Activated CD4-positive, alpha-beta T cell treated with anti-CD3 and anti-CD28 coated beads, Interleukin-2, amount 10 ng/mL, durations not matched to agents 7 days and 5 days (primary cell): Measurements from ENCODE around the gene NCR2. TPM values are rescaled to one million over a fixed set of nuclear protein-coding genes. Genes with fewer than 3 reads are reported as not detected.

Source experiments
- CTCF ChIA-PET: fragments of 350-600 bp; sonication (Branson Sonifier 250); formaldehyde crosslinking; loops from one replicate; lab custom pipeline; 2021; ENCODE audit warnings: antibody characterized with exemption; lab: Charles Lee
- POLR2A ChIA-PET: fragments of 350-600 bp; sonication (Branson Sonifier 250); formaldehyde crosslinking; loops from one replicate; lab custom pipeline; 2021; ENCODE audit warnings: antibody characterized with exemption; lab: Charles Lee
- DNase-seq: peaks from one replicate; pipeline ENCODE4 v3.0.0-alpha.2; 2020
- H3K27ac Mint-ChIP-seq: one replicate; pipeline ENCODE4 v1.8.0; 2021; ENCODE audit warnings: mild to moderate bottlenecking, moderate library complexity, mixed read lengths
- H3K27me3 Mint-ChIP-seq: one replicate; pipeline ENCODE4 v1.8.0; 2021; ENCODE audit warnings: mixed read lengths
- H3K36me3 Mint-ChIP-seq: one replicate; pipeline ENCODE4 v1.8.0; 2021; ENCODE audit warnings: low read depth, mixed read lengths
- H3K4me1 Mint-ChIP-seq: one replicate; pipeline ENCODE4 v1.8.0; 2021; ENCODE audit warnings: mixed read lengths
- H3K4me3 Mint-ChIP-seq: one replicate; pipeline ENCODE4 v1.8.0; 2021; ENCODE audit warnings: mild to moderate bottlenecking, moderate library complexity, mixed read lengths
- H3K9me3 Mint-ChIP-seq: one replicate; pipeline ENCODE4 v1.8.0; 2021; ENCODE audit warnings: mixed read lengths
- total RNA-seq, 2 experiments: library from RNA; stranded (reverse); gene quantifications; one replicate each; pipeline ENCODE4 v1.2.3, GENCODE V29; 2021

Gene NCR2
- total RNA-seq, 2 experiments from 2014 or later = not detected

DNA sequence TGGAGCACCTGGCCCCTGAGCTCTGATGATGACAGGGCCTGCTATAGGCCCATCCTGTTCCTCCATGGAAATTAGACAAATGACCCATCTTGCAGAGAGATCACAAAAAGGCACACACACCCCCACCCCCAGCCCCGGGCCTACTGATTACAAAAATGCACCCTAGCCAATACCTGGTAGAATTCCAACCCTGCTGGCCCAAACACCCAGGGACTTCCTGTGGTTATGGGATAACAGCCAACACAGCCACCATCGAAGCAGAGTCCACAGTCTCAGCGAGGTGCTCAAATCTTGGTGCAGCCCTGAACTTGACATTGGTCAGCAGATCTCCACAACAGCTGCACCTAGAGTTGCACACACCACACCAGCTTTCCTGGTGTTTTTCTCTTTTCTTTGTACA, 17.0 kb downstream of the NCR2 start:
- Mint-ChIP-seq H3K4me1 (peaks cover under 1% of the 10 kb centered on the region), H3K27me3 (peaks cover 33% of the 10 kb centered on the region), H3K27ac (no peak overlapping the region), H3K4me3 (no peak overlapping the region), H3K36me3 (peaks cover 12% of the 10 kb centered on the region), H3K9me3 (peaks cover 13% of the 10 kb centered on the region)
- CTCF ChIA-PET = no interaction called here
- POLR2A ChIA-PET = no interaction called here
- DNase-seq = no peak

DNA sequence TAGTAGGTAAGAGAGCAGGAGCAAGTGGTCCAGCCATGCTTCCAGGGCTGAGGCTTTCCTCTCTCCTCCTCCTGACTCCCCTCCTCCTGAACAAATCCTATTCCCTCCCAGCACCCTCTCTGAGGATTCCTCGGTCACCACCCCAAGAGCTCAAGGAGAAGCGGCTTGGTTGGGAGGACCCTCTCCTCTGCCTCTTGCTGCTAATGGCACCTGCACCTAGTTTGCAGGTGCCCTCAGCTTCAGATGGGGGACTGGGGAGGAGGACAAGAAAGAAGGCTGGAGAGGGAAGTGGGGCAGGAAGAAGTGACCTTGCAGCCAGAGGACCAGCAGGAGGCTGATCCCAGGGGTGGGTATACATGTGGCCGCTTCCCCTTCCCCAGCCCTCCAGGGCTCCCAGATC, 17.5 kb downstream of the NCR2 start:
- DNase-seq = no peak
- H3K27ac Mint-ChIP-seq = no peak overlapping the region
- no peak overlapping the region for H3K4me3 Mint-ChIP-seq
- ChIA-PET CTCF (interaction anchor here (0.8 kb wide), 1 partner anchor 11 kb away, joined by 4 read pairs; no protein-coding TSS in a partner anchor), POLR2A (no interaction called here)
- H3K4me1 Mint-ChIP-seq = no peaks in the 10 kb centered on the region
- peaks cover 33% of the 10 kb centered on the region for H3K27me3 Mint-ChIP-seq
- H3K9me3 Mint-ChIP-seq = peaks cover 8% of the 10 kb centered on the region
- H3K36me3 Mint-ChIP-seq = peaks cover 8% of the 10 kb centered on the region

GRCh38 chr6:41353333-41353732, 17.9 kb downstream of the NCR2 start:
- H3K27ac Mint-ChIP-seq = no peak overlapping the region
- CTCF ChIA-PET = interaction anchor here (0.8 kb wide), 1 partner anchor 11 kb away, joined by 4 read pairs; no protein-coding TSS in a partner anchor
- POLR2A ChIA-PET = no interaction called here
- peaks cover 31% of the 10 kb centered on the region for H3K27me3 Mint-ChIP-seq
- peaks cover 4% of the 10 kb centered on the region for H3K36me3 Mint-ChIP-seq
- H3K4me1 Mint-ChIP-seq = no peaks in the 10 kb centered on the region
- peaks cover 4% of the 10 kb centered on the region for H3K9me3 Mint-ChIP-seq
- no peak overlapping the region for H3K4me3 Mint-ChIP-seq
- DNase-seq = no peak

DNA sequence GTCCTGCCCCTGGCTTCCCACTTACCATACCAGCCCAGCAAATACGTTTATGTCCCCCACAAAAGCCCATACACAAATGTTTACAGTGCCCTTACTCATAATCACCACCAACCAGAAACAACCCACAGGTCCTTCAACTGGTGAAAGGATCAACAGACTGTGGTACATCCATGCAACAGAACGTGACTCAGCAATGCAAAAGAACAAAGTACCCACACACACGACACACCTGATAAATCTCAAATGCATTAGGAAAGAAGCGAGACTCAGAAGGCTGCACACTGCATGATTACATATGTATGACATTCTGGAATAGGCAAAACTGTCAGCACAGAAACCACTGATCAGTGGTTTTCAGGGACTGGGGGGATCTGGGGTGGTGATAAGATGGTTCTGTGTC, 20.5 kb downstream of the NCR2 start:
- Mint-ChIP-seq H3K27ac (no peak overlapping the region), H3K27me3 (peaks cover 25% of the 10 kb centered on the region), H3K4me3 (no peak overlapping the region), H3K9me3 (peaks cover 18% of the 10 kb centered on the region), H3K4me1 (no peaks in the 10 kb centered on the region), H3K36me3 (peaks cover 3% of the 10 kb centered on the region)
- POLR2A ChIA-PET = no interaction called here
- DNase-seq = no peak
- CTCF ChIA-PET = no interaction called here

DNA sequence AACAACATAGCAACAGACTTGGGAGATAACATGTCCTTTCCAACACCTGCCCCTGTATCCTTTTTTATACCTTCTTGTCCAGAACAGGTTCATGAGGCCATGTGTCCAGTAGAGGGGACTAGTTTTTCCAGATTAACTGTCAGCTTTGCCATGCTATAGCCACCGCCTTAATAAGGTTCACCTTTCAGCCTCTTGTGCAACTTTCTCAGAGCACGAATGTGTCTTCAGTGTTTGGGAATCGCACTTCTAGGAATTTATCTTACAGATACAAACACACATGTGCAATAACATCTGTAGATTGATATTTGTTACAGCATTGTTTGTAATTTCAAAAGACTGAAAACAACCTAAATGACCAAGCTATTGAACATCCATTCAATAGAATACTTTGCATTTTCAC, 21.4 kb downstream of the NCR2 start:
- H3K9me3 Mint-ChIP-seq = peaks cover 27% of the 10 kb centered on the region
- CTCF ChIA-PET = interaction anchor here (0.6 kb wide), 1 partner anchor 548 kb away, joined by 4 read pairs; no protein-coding TSS in a partner anchor

DNA sequence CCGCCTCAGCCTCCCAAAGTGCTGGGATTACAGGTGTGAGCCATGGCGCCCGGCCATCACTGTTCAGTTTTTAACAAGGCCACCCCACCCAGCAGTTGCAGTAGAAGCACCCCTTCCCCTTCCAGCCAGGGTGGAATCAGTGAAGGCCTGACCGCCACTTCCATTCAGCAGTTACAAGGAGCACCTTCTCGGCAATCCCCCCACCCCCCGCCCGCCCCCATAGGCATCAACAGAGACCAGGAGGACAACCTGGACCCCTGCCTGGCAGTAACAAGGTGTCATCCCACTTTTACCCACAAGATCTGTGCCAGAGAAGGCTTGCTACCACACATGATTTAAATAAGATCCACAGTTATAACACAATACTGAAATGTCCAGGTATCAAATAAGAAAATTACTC, 23.1 kb downstream of the NCR2 start:
- no peak for DNase-seq
- no peak overlapping the region for H3K27ac Mint-ChIP-seq
- POLR2A ChIA-PET = no interaction called here
- H3K4me3 Mint-ChIP-seq = no peak overlapping the region
- H3K4me1 Mint-ChIP-seq = no peaks in the 10 kb centered on the region
- peaks cover 11% of the 10 kb centered on the region for H3K36me3 Mint-ChIP-seq
- H3K27me3 Mint-ChIP-seq = peaks cover 30% of the 10 kb centered on the region
- CTCF ChIA-PET = no interaction called here
- peaks cover 30% of the 10 kb centered on the region for H3K9me3 Mint-ChIP-seq

More for the DNA sequence above, 21.4 kb downstream of the NCR2 start:
- Mint-ChIP-seq H3K36me3 (peaks cover 10% of the 10 kb centered on the region), H3K27ac (no peak overlapping the region), H3K4me1 (no peaks in the 10 kb centered on the region), H3K4me3 (no peak overlapping the region), H3K27me3 (peaks cover 28% of the 10 kb centered on the region)
- POLR2A ChIA-PET = no interaction called here
- no peak for DNase-seq

- ChIA-PET POLR2A (no interaction called here), CTCF (no interaction called here)
- Mint-ChIP-seq H3K4me3 (no peak overlapping the region), H3K4me1 (no peaks in the 10 kb centered on the region), H3K27me3 (peaks cover 37% of the 10 kb centered on the region), H3K27ac (no peak overlapping the region), H3K9me3 (peaks cover 30% of the 10 kb centered on the region), H3K36me3 (peaks cover 11% of the 10 kb centered on the region)
- no peak for DNase-seq
Observed at GRCh38 chr6:41359617-41360313, 24.4 kb downstream of the NCR2 start.

GRCh38 chr6:41360314-41360685, 24.9 kb downstream of the NCR2 start:
- H3K36me3 Mint-ChIP-seq = peaks cover 11% of the 10 kb centered on the region
- peaks cover 30% of the 10 kb centered on the region for H3K9me3 Mint-ChIP-seq
- CTCF ChIA-PET = no interaction called here
- no peak for DNase-seq
- H3K27ac Mint-ChIP-seq = no peak overlapping the region
- H3K4me1 Mint-ChIP-seq = no peaks in the 10 kb centered on the region
- POLR2A ChIA-PET = no interaction called here
- H3K4me3 Mint-ChIP-seq = no peak overlapping the region
- H3K27me3 Mint-ChIP-seq = peaks cover 39% of the 10 kb centered on the region

DNA sequence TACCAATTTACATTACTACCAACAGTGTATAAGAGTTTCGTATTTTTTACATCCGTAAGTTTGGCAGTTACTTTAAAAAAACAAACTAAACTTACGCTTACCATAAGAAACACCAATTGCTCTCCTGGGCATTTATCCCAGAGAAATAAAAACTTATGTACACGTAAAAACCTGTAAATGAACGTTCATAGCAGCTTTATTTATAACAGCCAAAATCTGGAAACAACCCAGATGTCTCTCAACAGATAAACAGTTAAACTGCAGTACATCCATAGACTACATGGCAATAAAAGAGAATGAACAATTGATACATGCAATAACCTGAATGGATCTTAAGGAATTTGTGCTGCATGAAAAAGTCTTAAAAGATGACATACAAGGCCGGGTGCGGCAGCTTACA, 30.7 kb downstream of the NCR2 start:
- peaks cover 53% of the 10 kb centered on the region for H3K27me3 Mint-ChIP-seq
- H3K27ac Mint-ChIP-seq = no peak overlapping the region

GRCh38 chr6:41367061-41367460, 31.7 kb downstream of the NCR2 start:
- POLR2A ChIA-PET = no interaction called here
- Mint-ChIP-seq H3K27ac (no peak overlapping the region), H3K4me1 (peaks cover 11% of the 10 kb centered on the region), H3K36me3 (no peaks in the 10 kb centered on the region), H3K27me3 (peaks cover 58% of the 10 kb centered on the region), H3K9me3 (peaks cover 1% of the 10 kb centered on the region), H3K4me3 (no peak overlapping the region)
- DNase-seq = no peak
- CTCF ChIA-PET = interaction anchor here (2.0 kb wide), 1 partner anchor 316 kb away, joined by 6 read pairs; no protein-coding TSS in a partner anchor

More for the DNA sequence above, 30.7 kb downstream of the NCR2 start:
- Mint-ChIP-seq H3K36me3 (peaks cover 8% of the 10 kb centered on the region), H3K9me3 (peaks cover 10% of the 10 kb centered on the region), H3K4me3 (no peak overlapping the region), H3K4me1 (peaks cover 4% of the 10 kb centered on the region)
- ChIA-PET POLR2A (no interaction called here), CTCF (interaction anchor here (0.7 kb wide), 1 partner anchor 1186 kb away, joined by 4 read pairs; no protein-coding TSS in a partner anchor)
- DNase-seq = no peak

DNA sequence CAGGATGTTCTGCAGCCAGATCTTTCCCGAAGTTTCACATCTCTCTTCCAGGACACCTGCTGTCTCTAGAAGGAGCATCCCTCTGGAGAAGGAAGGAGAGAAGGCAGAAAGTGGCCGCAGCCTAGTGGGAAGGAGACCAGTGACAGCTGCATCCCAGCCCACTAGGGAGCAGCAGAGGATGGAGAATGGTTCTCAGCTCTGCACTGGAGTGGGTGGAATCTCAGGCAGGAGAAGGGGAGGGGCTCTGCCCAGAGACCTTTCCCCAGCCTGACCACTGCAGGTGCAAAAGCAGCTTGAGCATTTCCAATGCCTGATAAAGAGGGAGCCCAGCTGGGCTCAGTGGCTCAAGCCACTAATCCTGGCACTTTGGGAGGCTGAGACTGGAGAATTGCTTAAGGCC, 32.3 kb downstream of the NCR2 start:
- DNase-seq = no peak
- CTCF ChIA-PET = interaction anchor here (1.1 to 2.3 kb wide), 7 partner anchors 18 to 320 kb away, joined by 4 to 13 read pairs (median 6); no protein-coding TSS in a partner anchor
- Mint-ChIP-seq H3K4me1 (peaks cover 18% of the 10 kb centered on the region), H3K27me3 (peaks cover 64% of the 10 kb centered on the region), H3K9me3 (no peaks in the 10 kb centered on the region), H3K4me3 (no peak overlapping the region), H3K36me3 (no peaks in the 10 kb centered on the region), H3K27ac (no peak overlapping the region)
- POLR2A ChIA-PET = no interaction called here

DNA sequence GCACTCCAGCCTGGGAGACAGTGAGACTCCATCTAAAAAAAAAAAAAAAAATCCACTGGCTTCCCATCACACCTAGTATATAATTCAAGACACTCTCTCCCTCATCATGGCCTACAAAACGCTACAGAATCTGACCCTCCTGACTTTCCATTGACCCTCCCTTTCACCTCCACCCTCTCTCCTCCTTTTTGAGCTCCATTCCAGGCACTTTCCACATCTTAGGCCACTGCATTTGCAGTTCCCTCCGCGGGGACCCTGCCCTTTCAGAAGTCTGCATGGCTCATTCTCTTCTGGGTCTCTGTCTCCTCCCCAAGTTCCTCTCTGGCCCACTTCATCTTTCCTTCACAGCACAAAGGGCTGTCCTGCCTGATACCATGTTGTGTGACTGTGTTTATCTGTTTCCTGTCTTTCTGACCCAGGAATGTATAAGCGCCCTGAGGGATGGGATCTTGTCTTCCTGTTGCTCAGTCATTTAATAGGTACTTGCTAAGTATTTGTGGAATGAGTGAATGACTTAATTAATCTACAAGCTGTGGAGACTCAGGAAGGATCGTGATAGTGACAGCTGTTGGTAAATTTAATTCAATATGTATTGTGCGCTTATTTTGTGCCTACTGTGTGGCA, 35.2 kb downstream of the NCR2 start:
- ChIA-PET POLR2A (no interaction called here), CTCF (interaction anchor here (1.7 kb wide), 1 partner anchor 71 kb away, joined by 4 read pairs; no protein-coding TSS in a partner anchor)
- Mint-ChIP-seq H3K4me3 (no peak overlapping the region), H3K36me3 (no peaks in the 10 kb centered on the region), H3K9me3 (no peaks in the 10 kb centered on the region), H3K27me3 (peaks cover 71% of the 10 kb centered on the region), H3K27ac (no peak overlapping the region), H3K4me1 (peaks cover 26% of the 10 kb centered on the region)
- DNase-seq = no peak

DNA sequence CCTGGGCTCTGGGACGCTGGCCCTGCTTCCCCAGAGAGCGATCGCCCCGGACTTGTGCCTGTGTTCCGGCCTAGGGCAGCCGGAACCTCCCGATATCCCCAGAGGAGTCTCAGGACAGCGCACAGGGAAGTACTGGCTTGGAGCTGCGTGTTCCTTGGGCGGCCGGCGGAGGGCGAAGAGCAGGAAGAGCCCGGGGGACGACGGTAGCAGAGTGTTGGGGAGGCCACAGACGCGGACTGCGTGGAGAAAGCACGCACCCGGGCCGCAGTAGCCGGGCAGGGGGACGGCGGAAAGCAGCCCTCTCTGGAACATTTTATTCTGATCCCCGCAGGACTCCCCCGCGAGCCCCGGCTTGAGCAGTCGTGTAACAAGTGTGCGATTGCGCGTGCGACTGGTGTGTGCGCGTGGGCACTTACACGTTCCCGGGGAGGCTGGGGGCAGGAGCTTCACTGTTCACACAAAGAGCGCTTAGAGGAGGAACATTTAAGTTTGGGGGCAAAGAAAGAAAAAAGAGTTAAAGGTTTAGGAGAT, 36.1 kb downstream of the NCR2 start:
- POLR2A ChIA-PET = no interaction called here

More for the DNA sequence above, 36.1 kb downstream of the NCR2 start:
- CTCF ChIA-PET = interaction anchor here (0.7 to 1.7 kb wide), 2 partner anchors 15 to 72 kb away, joined by 3 to 4 read pairs; no protein-coding TSS in a partner anchor
- Mint-ChIP-seq H3K4me1 (peaks cover 26% of the 10 kb centered on the region), H3K9me3 (no peaks in the 10 kb centered on the region), H3K27ac (no peak overlapping the region), H3K4me3 (peak overlapping the region; percentile 63), H3K36me3 (no peaks in the 10 kb centered on the region), H3K27me3 (peaks cover 77% of the 10 kb centered on the region)
- no peak for DNase-seq
